ENCODE results near the gene ACTN4. TPM values are rescaled to one million over a fixed set of nuclear protein-coding genes. Genes with fewer than 3 reads are reported as not detected.

The ACTN4 gene
- polyA plus RNA-seq, 2 donors, result 261 to 376 TPM

DNA sequence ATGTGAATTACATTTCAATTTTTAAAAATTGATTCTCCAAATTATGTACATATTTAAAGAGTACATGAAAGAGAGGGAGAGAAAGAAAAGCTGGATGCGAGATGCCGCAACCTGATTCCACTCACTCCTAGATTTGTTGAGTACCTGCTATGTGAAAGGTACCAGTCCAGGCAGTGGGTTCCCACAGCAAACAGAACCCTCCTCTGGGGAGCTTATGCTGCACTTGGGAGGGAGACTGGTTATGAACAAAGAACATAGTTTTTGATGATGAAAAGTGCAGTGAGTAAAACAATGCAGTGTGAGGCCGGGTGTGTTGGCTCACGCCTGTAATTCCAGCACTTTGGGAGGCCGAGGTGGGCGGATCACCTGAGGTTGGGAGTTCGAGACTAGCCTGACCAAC is 43.4 kb downstream of the ACTN4 start:
- Histone ChIP-seq H3K27me3 (ENCODE audit: control insufficient read depth in 1 of 2, insufficient read depth in 2 of 2, low read length in 2 of 2) (no peaks in the 10 kb centered on the region), H3K36me3 (ENCODE audit: control insufficient read depth in 2 of 2, insufficient read depth in 2 of 2, low read length in 1 of 2) (peaks cover 0 to 23% of the 10 kb centered on the region in 2 donors), H3K4me1 (ENCODE audit: control insufficient read depth in 2 of 2, insufficient read depth in 2 of 2, low read length in 1 of 2) (peaks cover 6 to 25% of the 10 kb centered on the region in 2 donors), H3K9me3 (ENCODE audit: control insufficient read depth in 2 of 2, insufficient read depth in 1 of 2, low read depth in 1 of 2, low read length in 1 of 2) (no peaks in the 10 kb centered on the region), H3K4me3 (ENCODE audit: low read depth in 1 of 2, low read length in 2 of 2) (no peak overlapping the region), H3K27ac (ENCODE audit: low read depth in 2 of 2, low read length in 1 of 2) (peak overlapping the region; percentile 18 to 73)
- 83 to 85% methylated on average over 7 of the region's 7 CpGs for WGBS, 2 donors

DNA sequence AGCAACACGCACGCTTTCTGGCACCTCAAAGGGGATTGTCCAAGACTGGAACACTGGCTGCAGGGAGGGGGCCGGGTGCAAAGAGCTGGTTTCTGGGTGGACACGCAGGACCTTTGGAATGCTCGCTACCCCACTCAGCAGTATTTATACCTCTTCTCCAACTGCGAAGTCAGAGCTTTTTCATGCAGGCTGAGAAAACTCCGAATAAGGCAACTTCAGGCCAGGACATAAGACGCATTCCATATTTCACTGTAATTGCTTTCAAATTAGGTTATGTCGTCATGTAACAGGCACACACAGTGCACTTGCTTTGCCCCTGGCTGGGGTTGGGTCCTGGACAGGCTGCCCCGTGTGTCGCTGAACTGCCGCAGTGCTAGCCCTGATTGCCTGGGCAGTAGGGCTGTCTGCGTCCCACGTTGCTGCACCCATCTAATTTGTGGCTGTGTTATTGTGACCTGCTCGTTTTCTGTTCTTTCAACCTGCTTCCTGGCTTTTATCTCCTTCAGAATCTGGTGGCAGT is 44.5 kb downstream of the ACTN4 start:
- Histone ChIP-seq H3K4me3 (ENCODE audit: low read depth in 1 of 2, low read length in 2 of 2) (no peak overlapping the region), H3K27ac (ENCODE audit: low read depth in 2 of 2, low read length in 1 of 2) (peak overlapping the region; percentile 84), H3K9me3 (ENCODE audit: control insufficient read depth in 2 of 2, insufficient read depth in 1 of 2, low read depth in 1 of 2, low read length in 1 of 2) (no peaks in the 10 kb centered on the region), H3K4me1 (ENCODE audit: control insufficient read depth in 2 of 2, insufficient read depth in 2 of 2, low read length in 1 of 2) (peaks cover 4 to 24% of the 10 kb centered on the region in 2 donors), H3K36me3 (ENCODE audit: control insufficient read depth in 2 of 2, insufficient read depth in 2 of 2, low read length in 1 of 2) (peaks cover 0 to 24% of the 10 kb centered on the region in 2 donors), H3K27me3 (ENCODE audit: control insufficient read depth in 1 of 2, insufficient read depth in 2 of 2, low read length in 2 of 2) (no peaks in the 10 kb centered on the region)
- WGBS, 2 donors, result 67 to 70% methylated on average over 15 of the region's 15 CpGs

DNA sequence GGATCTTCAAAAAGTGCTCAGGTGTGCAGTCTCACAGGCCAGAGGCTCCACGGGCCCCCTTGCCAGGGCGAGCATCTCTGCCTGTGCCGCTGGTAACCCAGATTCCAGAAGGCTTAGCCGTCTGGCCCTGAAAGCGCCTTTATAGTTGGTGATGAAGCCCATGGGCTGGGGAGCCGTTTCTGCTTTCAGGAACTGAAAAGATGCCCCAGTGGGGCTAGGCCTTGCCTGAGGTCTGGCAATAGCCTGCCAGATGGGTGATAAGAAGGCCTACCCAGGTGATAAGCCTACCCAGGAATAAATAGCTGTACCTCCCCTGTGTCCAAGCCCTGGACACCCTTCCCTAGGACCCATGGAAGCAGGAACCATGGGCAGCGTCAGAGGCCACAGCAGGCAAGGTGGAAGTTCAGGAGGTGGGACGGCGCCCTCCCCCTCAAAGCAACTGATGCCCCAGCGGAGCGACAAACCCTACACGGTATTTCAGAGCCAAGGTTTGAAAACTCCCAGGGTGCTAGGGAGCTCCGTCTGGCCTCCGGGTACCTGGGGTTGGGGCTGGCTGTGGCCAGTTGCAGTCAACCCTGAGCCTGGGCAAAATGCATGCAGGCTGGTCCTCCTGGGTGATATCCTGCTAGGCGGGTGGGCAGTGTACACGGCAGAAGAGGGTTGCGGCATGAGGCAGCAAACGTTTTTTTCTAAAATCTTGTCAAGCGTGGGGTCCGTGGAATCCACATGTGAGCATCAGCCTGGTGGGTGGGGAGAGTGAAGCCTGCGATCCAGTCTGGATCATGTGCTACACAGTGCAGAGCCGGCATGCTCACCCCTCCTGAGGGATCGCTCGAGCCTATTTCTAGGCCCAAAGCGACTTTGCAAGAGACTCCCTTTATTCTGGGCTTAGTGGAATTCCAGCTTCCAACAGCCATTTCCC is 45.3 kb downstream of the ACTN4 start:
- no peaks in the 10 kb centered on the region for H3K9me3 ChIP-seq (ENCODE audit: control insufficient read depth in 2 of 2, insufficient read depth in 1 of 2, low read depth in 1 of 2, low read length in 1 of 2)
- peak overlapping the region; percentile 84 for H3K27ac ChIP-seq (ENCODE audit: low read depth in 2 of 2, low read length in 1 of 2)
- 66 to 68% methylated on average over 25 of the region's 25 CpGs for WGBS, 2 donors
- H3K4me1 ChIP-seq (ENCODE audit: control insufficient read depth in 2 of 2, insufficient read depth in 2 of 2, low read length in 1 of 2), result peaks cover 6 to 30% of the 10 kb centered on the region in 2 donors
- no peak overlapping the region for H3K4me3 ChIP-seq (ENCODE audit: low read depth in 1 of 2, low read length in 2 of 2)
- H3K27me3 ChIP-seq (ENCODE audit: control insufficient read depth in 1 of 2, insufficient read depth in 2 of 2, low read length in 2 of 2), result no peaks in the 10 kb centered on the region
- H3K36me3 ChIP-seq (ENCODE audit: control insufficient read depth in 2 of 2, insufficient read depth in 2 of 2, low read length in 1 of 2), result peaks cover 0 to 29% of the 10 kb centered on the region in 2 donors

DNA sequence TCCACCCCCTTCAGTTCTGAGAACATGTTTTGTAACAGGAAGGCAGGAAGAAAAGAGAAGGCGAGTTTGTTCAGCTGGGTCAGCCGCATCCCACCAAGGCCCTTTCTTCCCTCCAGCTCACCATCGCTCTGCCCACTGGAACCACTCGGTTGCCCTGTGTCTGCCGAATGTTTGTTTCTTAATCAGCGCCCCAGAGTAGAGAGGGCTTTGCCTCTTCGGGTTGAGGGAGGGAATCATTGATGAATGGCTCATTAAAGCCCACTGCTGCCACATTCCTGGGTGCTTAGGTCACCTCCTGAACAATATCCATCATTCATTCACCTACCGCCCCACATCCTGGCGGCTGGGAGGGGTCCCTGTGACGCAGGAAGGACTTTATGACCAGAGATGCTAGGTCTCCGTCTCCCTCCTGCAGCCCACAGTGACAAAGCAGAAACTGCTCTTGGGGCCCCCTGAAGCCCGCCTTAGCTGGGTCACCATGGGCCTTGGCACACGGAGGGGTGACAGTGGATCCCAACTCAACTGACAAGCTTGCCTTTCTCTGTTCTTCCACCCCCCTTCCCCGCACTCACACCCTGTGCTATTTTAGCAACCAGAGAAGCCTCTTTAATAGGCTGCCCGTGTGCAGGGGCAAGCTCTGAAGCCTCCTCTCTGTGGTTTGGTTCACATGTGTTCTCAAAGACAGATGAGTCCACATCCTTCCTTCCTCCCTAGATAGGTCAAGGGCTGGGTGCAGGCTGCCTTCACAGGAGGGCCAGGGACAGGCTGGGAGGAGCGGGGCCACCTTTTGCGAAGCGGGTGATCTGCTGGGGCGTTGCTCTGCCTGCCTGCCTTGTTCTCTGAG is 46.2 kb downstream of the ACTN4 start:
- H3K9me3 ChIP-seq (ENCODE audit: control insufficient read depth in 2 of 2, insufficient read depth in 1 of 2, low read depth in 1 of 2, low read length in 1 of 2), result no peaks in the 10 kb centered on the region
- WGBS, 2 donors, result 53 to 54% methylated on average over 19 of the region's 19 CpGs
- H3K36me3 ChIP-seq (ENCODE audit: control insufficient read depth in 2 of 2, insufficient read depth in 2 of 2, low read length in 1 of 2), result peaks cover 0 to 37% of the 10 kb centered on the region in 2 donors
- no peaks in the 10 kb centered on the region for H3K27me3 ChIP-seq (ENCODE audit: control insufficient read depth in 1 of 2, insufficient read depth in 2 of 2, low read length in 2 of 2)
- H3K4me1 ChIP-seq (ENCODE audit: control insufficient read depth in 2 of 2, insufficient read depth in 2 of 2, low read length in 1 of 2), result peaks cover 10 to 39% of the 10 kb centered on the region in 2 donors
- H3K27ac ChIP-seq (ENCODE audit: low read depth in 2 of 2, low read length in 1 of 2), result peak overlapping the region; percentile 84
- no peak overlapping the region for H3K4me3 ChIP-seq (ENCODE audit: low read depth in 1 of 2, low read length in 2 of 2)

DNA sequence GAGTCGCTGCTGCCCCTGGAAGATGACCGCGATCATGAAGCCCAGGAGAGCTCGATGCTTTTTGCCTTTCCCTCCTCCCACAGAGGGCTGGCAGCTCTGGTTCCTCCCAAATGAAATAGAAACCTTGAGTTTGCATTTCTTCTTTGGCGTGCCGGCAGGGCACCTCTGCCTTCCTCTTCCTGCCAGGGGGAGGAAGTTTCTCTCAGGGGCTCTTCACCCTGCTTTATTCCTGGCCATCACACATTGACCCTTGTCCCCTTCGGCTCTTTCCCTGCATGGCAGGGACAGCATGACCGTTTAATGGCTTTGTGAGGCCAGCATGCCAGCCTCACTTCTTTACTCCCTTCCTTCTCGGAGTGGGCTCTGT is 47.9 kb downstream of the ACTN4 start:
- peaks cover 0 to 39% of the 10 kb centered on the region in 2 donors for H3K36me3 ChIP-seq (ENCODE audit: control insufficient read depth in 2 of 2, insufficient read depth in 2 of 2, low read length in 1 of 2)
- WGBS, 2 donors, result 53 to 58% methylated on average over 9 of the region's 9 CpGs
- H3K27me3 ChIP-seq (ENCODE audit: control insufficient read depth in 1 of 2, insufficient read depth in 2 of 2, low read length in 2 of 2), result no peaks in the 10 kb centered on the region
- H3K9me3 ChIP-seq (ENCODE audit: control insufficient read depth in 2 of 2, insufficient read depth in 1 of 2, low read depth in 1 of 2, low read length in 1 of 2), result no peaks in the 10 kb centered on the region
- H3K4me3 ChIP-seq (ENCODE audit: low read depth in 1 of 2, low read length in 2 of 2), result no peak overlapping the region
- peak overlapping the region; percentile 54 to 78 for H3K27ac ChIP-seq (ENCODE audit: low read depth in 2 of 2, low read length in 1 of 2)
- peaks cover 10 to 46% of the 10 kb centered on the region in 2 donors for H3K4me1 ChIP-seq (ENCODE audit: control insufficient read depth in 2 of 2, insufficient read depth in 2 of 2, low read length in 1 of 2)

DNA sequence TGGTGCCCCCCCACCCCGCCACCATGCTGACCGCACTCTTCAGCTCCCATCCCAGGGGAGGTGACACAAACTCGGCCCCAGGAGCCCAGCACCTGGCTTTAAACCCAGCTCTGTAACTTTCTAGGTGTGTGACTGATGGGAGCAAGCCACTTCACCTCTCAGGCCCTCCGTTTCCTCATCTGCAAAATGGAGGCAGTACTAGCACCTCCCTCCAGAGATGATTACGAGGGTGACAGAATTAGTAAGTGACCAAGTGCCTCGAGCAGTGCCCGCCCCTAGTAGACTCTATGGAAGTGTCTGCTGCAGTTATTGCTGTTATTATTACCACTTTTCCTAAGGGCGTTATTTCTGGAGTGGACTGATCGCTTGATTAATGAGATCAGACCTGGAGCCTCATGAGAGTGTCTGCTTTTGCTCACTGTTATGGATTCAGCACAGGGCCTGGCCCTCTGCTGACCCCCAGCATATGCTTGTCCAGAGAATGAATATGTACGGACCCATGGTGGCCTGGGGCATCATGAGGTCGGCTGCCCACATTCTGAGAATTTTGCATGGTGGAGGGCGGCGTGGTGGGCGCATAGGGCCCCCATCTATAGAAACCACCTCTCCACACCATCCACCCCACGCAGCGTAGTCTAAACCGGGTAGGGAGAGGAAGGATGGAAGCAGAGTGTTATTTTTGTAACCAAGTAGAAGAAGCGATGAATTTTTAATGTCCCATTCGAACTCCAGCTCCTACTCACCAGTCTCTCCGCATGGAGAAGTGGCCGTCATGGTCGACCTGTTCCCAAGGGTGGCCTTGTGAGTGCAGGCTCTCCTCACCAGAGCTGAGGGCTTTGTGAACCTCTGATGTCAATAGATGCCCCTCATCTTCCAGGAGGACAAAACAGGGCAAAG is 48.6 kb downstream of the ACTN4 start:
- WGBS, 2 donors, result 83 to 84% methylated on average over 22 of the region's 22 CpGs
- Histone ChIP-seq H3K36me3 (ENCODE audit: control insufficient read depth in 2 of 2, insufficient read depth in 2 of 2, low read length in 1 of 2) (peaks cover 3 to 46% of the 10 kb centered on the region in 2 donors), H3K4me1 (ENCODE audit: control insufficient read depth in 2 of 2, insufficient read depth in 2 of 2, low read length in 1 of 2) (peaks cover 10 to 48% of the 10 kb centered on the region in 2 donors)

DNA sequence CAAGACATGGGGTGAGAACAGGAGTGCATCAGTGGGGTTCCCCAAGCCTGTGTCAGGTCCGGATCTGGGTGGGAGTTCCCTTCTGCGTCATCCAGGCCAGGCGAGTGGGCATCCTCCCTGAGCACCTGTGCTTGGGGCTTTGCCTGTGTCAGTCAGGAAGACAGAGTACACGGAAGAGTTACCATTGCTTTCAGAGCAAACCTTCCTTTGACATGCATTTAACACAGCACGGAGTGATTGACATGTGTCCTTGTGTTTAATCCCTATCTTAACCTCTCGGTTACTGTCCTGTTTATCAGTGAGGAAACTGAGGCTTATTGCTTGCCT is 49.2 kb downstream of the ACTN4 start:
- H3K27ac ChIP-seq (ENCODE audit: low read depth in 2 of 2, low read length in 1 of 2), result peak overlapping the region; percentile 15 to 74
- peaks cover 10 to 51% of the 10 kb centered on the region in 2 donors for H3K4me1 ChIP-seq (ENCODE audit: control insufficient read depth in 2 of 2, insufficient read depth in 2 of 2, low read length in 1 of 2)
- H3K27me3 ChIP-seq (ENCODE audit: control insufficient read depth in 1 of 2, insufficient read depth in 2 of 2, low read length in 2 of 2), result no peaks in the 10 kb centered on the region
- H3K4me3 ChIP-seq (ENCODE audit: low read depth in 1 of 2, low read length in 2 of 2), result no peak overlapping the region
- no peaks in the 10 kb centered on the region for H3K9me3 ChIP-seq (ENCODE audit: control insufficient read depth in 2 of 2, insufficient read depth in 1 of 2, low read depth in 1 of 2, low read length in 1 of 2)
- 82 to 84% methylated on average over 6 of the region's 6 CpGs for WGBS, 2 donors
- H3K36me3 ChIP-seq (ENCODE audit: control insufficient read depth in 2 of 2, insufficient read depth in 2 of 2, low read length in 1 of 2), result peaks cover 7 to 49% of the 10 kb centered on the region in 2 donors

More for the DNA sequence above, 48.6 kb downstream of the ACTN4 start:
- peak overlapping the region; percentile 54 to 78 for H3K27ac ChIP-seq (ENCODE audit: low read depth in 2 of 2, low read length in 1 of 2)
- no peaks in the 10 kb centered on the region for H3K27me3 ChIP-seq (ENCODE audit: control insufficient read depth in 1 of 2, insufficient read depth in 2 of 2, low read length in 2 of 2)
- no peak overlapping the region for H3K4me3 ChIP-seq (ENCODE audit: low read depth in 1 of 2, low read length in 2 of 2)
- H3K9me3 ChIP-seq (ENCODE audit: control insufficient read depth in 2 of 2, insufficient read depth in 1 of 2, low read depth in 1 of 2, low read length in 1 of 2), result no peaks in the 10 kb centered on the region

DNA sequence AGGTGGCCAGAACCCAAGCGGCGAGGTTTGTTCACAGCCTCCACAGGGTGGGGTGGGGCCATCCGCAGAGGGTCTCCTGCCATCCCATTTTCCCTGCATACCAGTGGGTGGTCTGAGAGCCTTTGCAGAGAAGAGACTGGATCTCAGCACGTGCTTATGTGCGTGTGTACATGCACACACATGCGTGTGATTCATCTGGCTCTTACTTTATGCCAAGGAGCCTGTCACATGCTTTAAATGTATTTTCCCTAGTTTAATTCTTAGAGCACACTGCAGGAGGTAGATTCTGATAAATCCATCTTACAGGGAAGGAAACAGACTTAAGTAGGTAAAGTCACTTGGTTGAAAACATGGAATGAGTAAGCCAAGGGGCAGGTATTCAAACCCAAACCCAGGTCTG is 49.7 kb downstream of the ACTN4 start:
- peaks cover 10 to 54% of the 10 kb centered on the region in 2 donors for H3K4me1 ChIP-seq (ENCODE audit: control insufficient read depth in 2 of 2, insufficient read depth in 2 of 2, low read length in 1 of 2)
- peak overlapping the region; percentile 71 to 82 for H3K27ac ChIP-seq (ENCODE audit: low read depth in 2 of 2, low read length in 1 of 2)
- no peak overlapping the region for H3K4me3 ChIP-seq (ENCODE audit: low read depth in 1 of 2, low read length in 2 of 2)
- H3K36me3 ChIP-seq (ENCODE audit: control insufficient read depth in 2 of 2, insufficient read depth in 2 of 2, low read length in 1 of 2), result peaks cover 10 to 48% of the 10 kb centered on the region in 2 donors
- no peaks in the 10 kb centered on the region for H3K9me3 ChIP-seq (ENCODE audit: control insufficient read depth in 2 of 2, insufficient read depth in 1 of 2, low read depth in 1 of 2, low read length in 1 of 2)
- WGBS, 2 donors, result 61 to 69% methylated on average over 6 of the region's 6 CpGs
- no peaks in the 10 kb centered on the region for H3K27me3 ChIP-seq (ENCODE audit: control insufficient read depth in 1 of 2, insufficient read depth in 2 of 2, low read length in 2 of 2)
